ENCODE results near the gene YBEY. TPM values are rescaled to one million over a fixed set of nuclear protein-coding genes. Genes with fewer than 3 reads are reported as not detected.
A peak's percentile ranks its signal among the peaks of the same experiment; 100 is the strongest.

Gene YBEY
- total RNA-seq, 1 experiment from 2014 or later, result 18.8 TPM

- POLR2A ChIA-PET (ENCODE audit: low non-redundant PET), result no interaction called here
- H3K4me1 ChIP-seq (ENCODE audit: insufficient read depth, low read length, poor library complexity, severe bottlenecking), result peaks cover 41% of the 10 kb centered on the region
- H3K27me3 ChIP-seq (replicated peaks; ENCODE audit: insufficient read depth, low read depth, low read length, poor library complexity), result no peaks in the 10 kb centered on the region
- DNase-seq (ENCODE audit: low spot score), result no peak
- peak overlapping the region; percentile 97 for H3K27ac ChIP-seq (ENCODE audit: low read depth, low read length, poor library complexity, severe bottlenecking)
- H3K4me3 ChIP-seq (ENCODE audit: low read depth, low read length, poor library complexity, severe bottlenecking), result peak overlapping the region; percentile 97
- peaks cover 36% of the 10 kb centered on the region for H3K36me3 ChIP-seq (ENCODE audit: insufficient read depth, low read length, poor library complexity, severe bottlenecking)
- TF ChIP-seq EZH2 (IDR thresholded peaks at IDR 0.05; ENCODE audit: borderline replicate concordance, low read depth, low read length, poor library complexity, severe bottlenecking), result no peak
- no peak for TF ChIP-seq CTCF (conservative IDR thresholded peaks at IDR 0.05; ENCODE audit: low read depth, low read length)
- H3K9me3 ChIP-seq (ENCODE audit: low read depth, low read length, poor library complexity, severe bottlenecking), result no peaks in the 10 kb centered on the region
- BruUV-seq (replicated peaks), result no TSS peak
- CTCF ChIA-PET, result interaction anchor here (0.9 kb wide), 1 partner anchor 25 kb away, joined by 5 read pairs; no protein-coding TSS in a partner anchor
- intact Hi-C loops (cut with micrococcal nuclease; ENCODE audit: unreplicated experiment), result no loop called here
These were observed 1.4 kb upstream of the YBEY start for GRCh38 chr21:46284733-46285132.

- Histone ChIP-seq H3K9me3 (ENCODE audit: low read depth, low read length, poor library complexity, severe bottlenecking) (no peaks in the 10 kb centered on the region), H3K4me1 (ENCODE audit: insufficient read depth, low read length, poor library complexity, severe bottlenecking) (peaks cover 41% of the 10 kb centered on the region), H3K27me3 (replicated peaks; ENCODE audit: insufficient read depth, low read depth, low read length, poor library complexity) (no peaks in the 10 kb centered on the region), H3K36me3 (ENCODE audit: insufficient read depth, low read length, poor library complexity, severe bottlenecking) (peaks cover 31% of the 10 kb centered on the region), H3K4me3 (ENCODE audit: low read depth, low read length, poor library complexity, severe bottlenecking) (peak within 1 kb of the TSS; percentile 97), H3K27ac (ENCODE audit: low read depth, low read length, poor library complexity, severe bottlenecking) (peak within 1 kb of the TSS; percentile 97)
- no peak for TF ChIP-seq EZH2 (IDR thresholded peaks at IDR 0.05; ENCODE audit: borderline replicate concordance, low read depth, low read length, poor library complexity, severe bottlenecking)
- no peak for TF ChIP-seq CTCF (conservative IDR thresholded peaks at IDR 0.05; ENCODE audit: low read depth, low read length)
- no peak for DNase-seq (ENCODE audit: low spot score)
- intact Hi-C loops (cut with micrococcal nuclease; ENCODE audit: unreplicated experiment), result no loop called here
- POLR2A ChIA-PET (ENCODE audit: low non-redundant PET), result no interaction called here
- CTCF ChIA-PET, result interaction anchor here (0.9 kb wide), 1 partner anchor 25 kb away, joined by 5 read pairs; no protein-coding TSS in a partner anchor
- BruUV-seq (replicated peaks), result TSS peak; percentile 63
These were observed 908 bp upstream of the YBEY start, which contains the start of gene MCM3AP for GRCh38 chr21:46285206-46285661. Gene MCM3AP (minus strand): TSS chr21:46285611. CDS start chr21:46285286, 325 bp downstream.

DNA sequence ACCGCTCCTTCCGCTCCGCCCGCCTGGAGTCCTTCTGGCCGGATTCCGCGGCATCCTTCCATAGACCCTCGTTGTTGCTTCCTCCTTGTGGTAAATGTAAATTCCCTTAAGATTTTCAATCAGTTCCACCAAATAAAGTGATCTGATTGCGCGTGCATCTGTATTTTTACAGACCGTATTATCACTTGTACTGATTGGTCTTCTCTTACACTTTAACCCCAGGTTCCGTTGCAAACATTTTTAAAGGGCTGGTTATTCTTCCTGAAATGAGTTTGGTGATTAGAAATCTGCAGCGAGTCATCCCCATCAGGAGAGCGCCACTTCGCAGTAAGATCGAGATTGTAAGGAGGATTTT lies 483 bp downstream of the YBEY start:
- no peak for DNase-seq (ENCODE audit: low spot score)
- CTCF ChIA-PET, result no interaction called here
- POLR2A ChIA-PET (ENCODE audit: low non-redundant PET), result no interaction called here
- Histone ChIP-seq H3K36me3 (ENCODE audit: insufficient read depth, low read length, poor library complexity, severe bottlenecking) (peaks cover 27% of the 10 kb centered on the region), H3K9me3 (ENCODE audit: low read depth, low read length, poor library complexity, severe bottlenecking) (no peaks in the 10 kb centered on the region), H3K27me3 (replicated peaks; ENCODE audit: insufficient read depth, low read depth, low read length, poor library complexity) (no peaks in the 10 kb centered on the region), H3K4me1 (ENCODE audit: insufficient read depth, low read length, poor library complexity, severe bottlenecking) (peaks cover 41% of the 10 kb centered on the region), H3K4me3 (ENCODE audit: low read depth, low read length, poor library complexity, severe bottlenecking) (peak overlapping the region; percentile 97), H3K27ac (ENCODE audit: low read depth, low read length, poor library complexity, severe bottlenecking) (peak overlapping the region; percentile 97)
- TF ChIP-seq CTCF (conservative IDR thresholded peaks at IDR 0.05; ENCODE audit: low read depth, low read length) (no peak), EZH2 (IDR thresholded peaks at IDR 0.05; ENCODE audit: borderline replicate concordance, low read depth, low read length, poor library complexity, severe bottlenecking) (no peak)
- intact Hi-C loops (cut with micrococcal nuclease; ENCODE audit: unreplicated experiment), result no loop called here
- BruUV-seq (replicated peaks), result no TSS peak
